NT2/D1 (cell line): Measurements from ENCODE around the gene EMC8.
"Not testable (repeated sequence)": the region's sequence is repeated elsewhere in the genome, so short reads cannot be mapped to it uniquely, and the experiment has no call there.

ENCODE experiments used
- DNase-seq: peaks from one replicate; pipeline ENCODE4 v3.0.0-alpha.2; 2011; ENCODE audit warnings: low read depth, low spot score
- H3K27me3 ChIP-seq: 2 replicates; pipeline ENCODE4 v1.6.0; 2011; ENCODE audit warnings: mild to moderate bottlenecking; ENCODE audit not compliant: insufficient read length, insufficient read depth
- H3K36me3 ChIP-seq: 2 replicates; pipeline ENCODE4 v1.6.1; 2011; ENCODE audit warnings: mild to moderate bottlenecking, low read length, mixed read lengths; ENCODE audit not compliant: insufficient read depth, insufficient read length
- H3K4me1 ChIP-seq: 2 replicates; pipeline ENCODE4 v1.5.1; 2011; ENCODE audit not compliant: insufficient read depth, insufficient read length
- H3K4me3 ChIP-seq: 2 replicates; pipeline ENCODE4 v1.5.1; 2011; ENCODE audit warnings: low read depth; ENCODE audit not compliant: insufficient read length
- H3K9ac ChIP-seq: 2 replicates; pipeline ENCODE4 v1.6.0; 2011; ENCODE audit warnings: low read depth; ENCODE audit not compliant: insufficient read length
- H3K9me3 ChIP-seq: 2 replicates; pipeline ENCODE4 v1.5.1; 2011; ENCODE audit warnings: mild to moderate bottlenecking, low read length; ENCODE audit not compliant: insufficient read depth
- SUZ12 ChIP-seq: IDR thresholded peaks from 2 replicates; pipeline ENCODE4 v1.6.1; 2011; ENCODE audit not compliant: insufficient read length, insufficient read depth; ENCODE audit errors: extremely low read depth
- YY1 ChIP-seq: IDR thresholded peaks from 2 replicates; pipeline ENCODE4 v1.6.1; 2011; ENCODE audit not compliant: insufficient read length, insufficient read depth
- ZNF274 ChIP-seq: IDR thresholded peaks from 2 replicates; pipeline ENCODE4 v1.6.1; 2011; ENCODE audit warnings: mild to moderate bottlenecking, low read depth, low read length

The EMC8 gene

DNA sequence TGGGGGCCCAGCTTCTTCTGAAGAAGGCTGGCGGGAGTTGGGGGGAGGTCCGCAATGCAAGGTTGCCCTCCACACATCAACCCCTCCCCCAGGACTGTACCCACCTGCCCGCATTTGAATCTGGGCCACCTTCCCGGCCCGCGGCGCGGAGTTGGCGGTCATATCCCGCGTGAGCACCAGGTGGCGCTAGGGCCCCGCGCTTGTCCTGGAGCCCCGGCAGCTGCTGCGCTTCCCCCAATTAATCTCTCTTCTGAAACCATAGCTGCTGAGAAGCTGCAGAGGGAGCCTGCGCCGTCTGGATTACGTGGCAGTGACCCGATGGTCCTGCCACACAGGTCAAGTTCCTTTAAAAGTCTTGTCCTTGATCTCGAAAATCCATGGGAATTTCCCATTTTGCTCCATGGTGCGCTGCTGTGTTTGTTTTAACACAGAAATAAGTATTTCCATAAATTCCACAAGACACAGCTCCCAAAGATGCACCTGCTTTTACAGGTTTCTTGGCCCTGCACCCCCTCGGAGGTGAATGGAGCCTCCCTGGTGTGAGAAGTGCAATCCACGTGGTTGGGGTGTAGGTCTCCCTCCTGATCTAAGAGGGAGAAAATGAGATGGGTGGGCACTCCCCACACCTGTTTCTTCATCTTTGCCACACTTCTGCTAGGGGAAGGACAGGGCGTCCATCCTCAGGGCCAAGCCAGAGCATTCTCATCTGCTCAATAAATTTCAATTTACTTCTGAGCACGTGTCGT lies 22.2 kb upstream of the EMC8 start:
- H3K27me3 ChIP-seq, result peaks cover 33% of the 10 kb centered on the region
- no peaks in the 10 kb centered on the region for H3K4me1 ChIP-seq
- no peaks in the 10 kb centered on the region for H3K36me3 ChIP-seq
- no peaks in the 10 kb centered on the region for H3K9me3 ChIP-seq
- peak; percentile 68 for DNase-seq
- no peak overlapping the region for H3K4me3 ChIP-seq
- TF ChIP-seq ZNF274 (no peak), SUZ12 (no peak), YY1 (no peak)
- no peak overlapping the region for H3K9ac ChIP-seq

DNA sequence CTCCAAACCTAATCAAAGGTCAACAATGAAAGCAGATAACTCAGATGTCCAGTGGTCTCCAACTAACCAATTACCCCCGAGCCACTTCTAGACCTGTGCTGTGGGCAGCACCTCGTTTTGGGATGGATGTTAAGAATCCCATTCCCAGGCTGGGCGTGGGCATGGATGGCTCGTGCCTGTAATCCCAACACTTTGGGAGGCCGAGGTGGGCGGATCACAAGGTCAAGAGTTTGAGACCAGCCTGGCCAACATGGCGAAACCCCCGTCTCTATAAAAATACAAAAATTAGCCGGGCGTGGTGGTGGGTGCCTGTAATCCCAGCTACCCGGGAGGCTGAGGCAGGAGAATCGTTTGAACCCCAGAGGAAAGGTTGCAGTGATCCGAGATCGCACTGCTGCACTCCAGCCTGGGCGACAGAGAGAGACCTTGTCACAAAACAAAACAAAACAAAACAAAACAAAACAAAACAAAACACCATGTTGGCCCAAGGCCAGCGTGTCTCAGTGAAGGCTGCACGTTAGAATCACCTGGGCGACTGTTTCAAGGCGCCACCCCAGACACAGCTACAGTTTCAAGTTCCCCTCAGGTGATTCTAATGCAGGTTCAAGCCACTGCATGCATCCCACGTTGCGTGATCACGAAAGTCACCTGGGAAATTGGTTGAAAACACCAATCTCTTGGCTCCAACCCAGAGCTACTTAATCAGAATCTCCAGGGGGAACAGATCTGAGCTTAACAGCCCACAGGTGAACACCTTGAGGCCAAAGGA lies 21.4 kb upstream of the EMC8 start:
- Histone ChIP-seq H3K9me3 (no peaks in the 10 kb centered on the region), H3K36me3 (no peaks in the 10 kb centered on the region), H3K4me3 (no peak overlapping the region), H3K27me3 (peaks cover 33% of the 10 kb centered on the region), H3K9ac (no peak overlapping the region), H3K4me1 (no peaks in the 10 kb centered on the region)
- no peak for DNase-seq
- TF ChIP-seq YY1 (no peak), SUZ12 (no peak), ZNF274 (no peak)

DNA sequence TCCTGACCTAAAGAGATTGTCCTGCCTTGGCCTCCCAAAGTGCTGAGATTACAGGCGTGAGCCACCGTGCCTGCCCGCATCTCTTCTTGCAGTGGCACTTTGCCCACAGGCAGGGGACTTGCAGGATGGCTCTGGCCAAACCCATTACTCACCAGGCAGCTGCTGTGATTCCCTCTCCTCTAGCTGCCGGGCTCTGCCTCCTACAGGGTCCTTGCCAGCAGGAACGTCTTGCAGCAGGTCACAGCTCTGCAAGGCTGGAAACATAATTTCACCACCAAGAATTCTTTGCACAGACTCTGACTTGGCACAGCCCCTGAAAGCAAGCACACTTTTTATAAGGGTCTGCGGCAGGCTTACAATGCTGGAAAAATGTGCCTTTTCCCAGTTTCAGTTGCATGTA lies 20.4 kb upstream of the EMC8 start:
- no peak for DNase-seq
- no peak overlapping the region for H3K9ac ChIP-seq
- no peak overlapping the region for H3K4me3 ChIP-seq
- no peaks in the 10 kb centered on the region for H3K36me3 ChIP-seq
- peaks cover 33% of the 10 kb centered on the region for H3K27me3 ChIP-seq
- TF ChIP-seq SUZ12 (no peak), YY1 (no peak), ZNF274 (no peak)
- H3K4me1 ChIP-seq, result no peaks in the 10 kb centered on the region
- no peaks in the 10 kb centered on the region for H3K9me3 ChIP-seq

DNA sequence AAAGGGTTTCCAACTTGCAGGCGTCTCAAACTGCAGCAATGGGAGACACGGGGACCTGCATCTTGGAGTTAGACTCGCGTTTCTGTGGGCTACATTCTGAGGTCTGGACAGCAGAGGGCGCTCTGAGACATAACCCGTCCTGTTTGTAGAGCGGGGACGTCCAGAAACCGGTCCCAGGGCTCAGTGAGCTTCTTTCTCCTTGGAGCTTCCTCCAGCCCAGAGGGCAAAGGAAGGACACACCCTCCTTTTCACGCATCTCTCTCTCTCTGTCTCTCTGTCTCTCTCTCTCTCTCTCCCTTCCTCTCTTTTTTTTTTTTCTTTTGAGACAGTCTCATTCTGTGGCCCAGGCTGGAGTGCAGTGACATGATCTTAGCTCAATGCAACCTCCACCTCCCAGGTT lies 19.9 kb upstream of the EMC8 start:
- Histone ChIP-seq H3K36me3 (no peaks in the 10 kb centered on the region), H3K4me1 (no peaks in the 10 kb centered on the region), H3K9ac (peak overlapping the region; percentile 5), H3K9me3 (no peaks in the 10 kb centered on the region), H3K27me3 (peaks cover 33% of the 10 kb centered on the region), H3K4me3 (no peak overlapping the region)
- peak; percentile 88 for DNase-seq
- no peak for TF ChIP-seq ZNF274
- no peak for TF ChIP-seq YY1
- TF ChIP-seq SUZ12, result no peak

DNA sequence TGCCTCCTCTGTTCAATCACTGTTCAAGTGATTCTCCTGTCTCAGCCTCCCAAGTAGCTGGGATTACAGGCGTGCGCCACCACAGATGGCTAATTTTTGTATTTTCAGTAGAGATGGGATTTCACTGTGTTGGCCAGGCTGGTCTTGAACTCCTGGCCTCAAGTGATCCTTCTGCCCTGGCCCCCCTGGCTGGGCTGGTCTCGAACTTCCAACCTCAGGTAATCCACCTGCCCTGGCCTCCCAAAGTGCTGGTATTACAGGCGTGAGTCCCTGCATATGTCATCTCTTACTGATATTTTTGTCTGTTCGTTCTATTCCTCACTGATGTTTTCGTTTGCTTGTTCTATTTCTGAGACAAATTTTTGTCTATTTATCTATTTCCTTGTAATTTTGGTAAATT lies 17.9 kb upstream of the EMC8 start:
- H3K4me1 ChIP-seq, H3K4me3 ChIP-seq, H3K36me3 ChIP-seq, H3K9ac ChIP-seq, DNase-seq, H3K9me3 ChIP-seq: not testable (repeated sequence)
- H3K27me3 ChIP-seq, result peaks cover 33% of the 10 kb centered on the region

DNA sequence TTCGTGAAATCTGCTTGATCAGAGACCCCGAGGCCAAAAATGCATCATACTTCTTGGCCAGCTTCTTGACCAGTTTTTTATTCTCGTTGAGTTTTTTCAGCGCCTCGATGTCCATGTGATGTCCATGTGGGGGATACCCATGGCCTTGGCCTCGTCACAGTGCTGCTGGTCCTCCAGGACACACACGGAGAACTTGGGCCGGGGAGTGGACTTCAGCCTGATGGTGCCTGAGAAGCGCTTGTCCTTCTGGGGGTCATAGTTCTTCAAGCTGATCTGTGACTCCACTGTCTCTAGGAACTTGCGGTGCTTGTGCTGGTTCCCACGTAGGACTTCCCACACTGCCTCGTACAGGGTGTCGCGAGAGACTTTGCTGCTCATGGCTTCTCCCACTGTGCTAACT lies 16.8 kb upstream of the EMC8 start:
- Histone ChIP-seq H3K9me3 (no peaks in the 10 kb centered on the region), H3K4me3 (no peak overlapping the region), H3K9ac (no peak overlapping the region), H3K36me3 (no peaks in the 10 kb centered on the region), H3K27me3 (peaks cover 25% of the 10 kb centered on the region), H3K4me1 (peaks cover 2% of the 10 kb centered on the region)
- no peak for DNase-seq
- TF ChIP-seq SUZ12, result no peak
- TF ChIP-seq YY1, result no peak
- no peak for TF ChIP-seq ZNF274

DNA sequence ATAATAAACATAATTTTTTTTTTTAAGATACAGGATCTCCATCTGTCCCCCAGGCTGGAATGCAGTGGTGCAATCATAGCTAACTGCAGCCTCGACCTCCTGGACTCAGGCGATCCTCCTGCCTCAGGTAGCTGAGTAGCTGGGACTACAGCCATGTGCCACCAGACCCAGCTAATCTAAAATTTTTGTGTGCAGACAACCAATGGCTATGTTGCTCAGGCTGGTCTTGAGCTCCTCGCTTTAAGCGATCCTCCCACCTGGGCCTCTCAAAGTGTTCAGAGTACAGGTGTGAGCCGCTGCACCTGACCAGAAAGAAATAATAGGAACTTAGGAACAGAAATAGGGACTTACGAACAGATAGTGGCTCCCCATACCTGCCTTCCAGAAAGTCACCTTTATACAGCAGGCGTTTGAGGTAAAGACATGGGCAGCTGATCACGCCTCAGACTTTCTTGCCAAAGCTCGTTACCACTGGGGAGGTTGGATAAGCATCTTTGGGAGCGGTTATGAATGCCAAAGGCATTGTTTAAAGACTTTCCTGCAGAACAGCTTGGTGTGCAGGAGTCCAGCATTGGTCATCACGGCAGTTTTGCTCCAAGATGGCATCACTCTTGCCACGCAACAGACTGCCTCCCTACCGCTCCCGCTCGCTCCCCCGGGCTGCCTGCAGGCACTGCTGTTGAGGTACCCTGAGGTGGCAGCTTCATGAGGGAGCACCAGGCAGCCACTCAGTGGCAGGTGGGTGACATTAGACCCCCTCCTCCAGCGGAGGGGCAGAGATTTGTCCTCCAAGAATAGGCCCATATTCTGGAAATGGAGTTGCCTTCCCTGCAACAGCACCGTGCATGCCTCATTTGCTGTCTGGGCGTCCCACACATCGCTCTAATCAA lies 13.7 kb upstream of the EMC8 start:
- Histone ChIP-seq H3K9ac (no peak overlapping the region), H3K4me3 (no peak overlapping the region), H3K36me3 (no peaks in the 10 kb centered on the region), H3K27me3 (peaks cover 1% of the 10 kb centered on the region), H3K9me3 (peaks cover 3% of the 10 kb centered on the region; the same call in 1 of the 2 replicates), H3K4me1 (peaks cover 2% of the 10 kb centered on the region)
- no peak for DNase-seq
- TF ChIP-seq ZNF274, result no peak
- no peak for TF ChIP-seq YY1
- no peak for TF ChIP-seq SUZ12
